Amniotic epithelial cell (primary cell): ENCODE measurements around the gene CMIP.
A peak's percentile ranks its signal among the peaks of the same experiment; 100 is the strongest.

Experiments used
- DNase-seq: peaks from one replicate; pipeline ENCODE4 v3.0.0-alpha.2; 2010; ENCODE audit warnings: low read depth

Gene CMIP

GRCh38 chr16:81447383-81448101 is 2.9 kb downstream of the CMIP start:
- no peak for DNase-seq

DNA sequence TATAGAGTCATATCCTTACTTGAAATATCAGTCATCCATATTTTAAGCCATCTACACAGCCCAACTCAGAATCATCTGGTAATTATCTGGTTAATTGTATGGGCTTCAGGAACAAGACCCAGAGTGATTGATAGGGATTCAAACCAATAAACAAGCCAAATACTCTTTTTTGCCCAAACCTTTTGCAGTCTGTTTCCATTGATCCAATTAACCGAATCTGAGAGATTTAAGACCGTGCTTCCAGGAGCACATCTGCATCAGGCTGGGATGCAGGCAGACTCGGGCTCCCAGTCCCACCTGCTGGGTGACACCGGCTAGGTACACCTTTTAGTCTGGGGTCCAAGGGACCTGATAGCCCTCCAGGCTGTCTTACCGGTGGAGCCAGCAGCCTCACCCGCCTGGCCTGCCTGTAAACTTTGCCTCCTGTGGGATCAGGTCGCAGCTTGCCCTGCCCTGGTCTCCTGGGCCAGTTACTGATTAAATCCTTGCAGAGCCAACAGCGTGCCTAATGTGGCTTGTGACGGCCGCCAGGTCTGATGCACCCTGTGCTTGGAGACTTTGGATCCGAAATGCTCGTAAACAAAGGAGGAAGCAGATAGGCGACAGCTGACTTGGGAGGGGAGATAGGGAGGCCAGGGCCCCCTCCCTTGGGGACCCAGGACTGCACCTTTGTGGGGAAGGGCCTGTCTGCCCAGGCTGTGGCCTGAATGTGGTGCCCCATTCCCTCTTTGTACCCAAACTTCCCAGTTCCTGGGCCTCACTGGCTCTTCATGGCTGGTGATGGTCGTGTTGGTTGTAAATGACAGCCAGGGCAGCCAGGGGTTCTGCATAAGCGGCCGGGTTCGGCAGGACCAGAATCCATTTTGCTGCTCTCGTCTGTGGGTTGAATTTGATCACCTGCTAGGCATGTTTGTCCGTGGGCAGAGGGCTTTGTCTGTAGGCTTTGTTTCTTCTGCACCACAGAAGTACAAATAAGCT is 3.8 kb downstream of the CMIP start:
- no peak for DNase-seq

GRCh38 chr16:81449241-81449640 is 4.6 kb downstream of the CMIP start:
- no peak for DNase-seq

GRCh38 chr16:81449899-81450608 is 5.4 kb downstream of the CMIP start:
- DNase-seq: no peak

GRCh38 chr16:81450783-81451491 is 6.3 kb downstream of the CMIP start:
- no peak for DNase-seq

DNA sequence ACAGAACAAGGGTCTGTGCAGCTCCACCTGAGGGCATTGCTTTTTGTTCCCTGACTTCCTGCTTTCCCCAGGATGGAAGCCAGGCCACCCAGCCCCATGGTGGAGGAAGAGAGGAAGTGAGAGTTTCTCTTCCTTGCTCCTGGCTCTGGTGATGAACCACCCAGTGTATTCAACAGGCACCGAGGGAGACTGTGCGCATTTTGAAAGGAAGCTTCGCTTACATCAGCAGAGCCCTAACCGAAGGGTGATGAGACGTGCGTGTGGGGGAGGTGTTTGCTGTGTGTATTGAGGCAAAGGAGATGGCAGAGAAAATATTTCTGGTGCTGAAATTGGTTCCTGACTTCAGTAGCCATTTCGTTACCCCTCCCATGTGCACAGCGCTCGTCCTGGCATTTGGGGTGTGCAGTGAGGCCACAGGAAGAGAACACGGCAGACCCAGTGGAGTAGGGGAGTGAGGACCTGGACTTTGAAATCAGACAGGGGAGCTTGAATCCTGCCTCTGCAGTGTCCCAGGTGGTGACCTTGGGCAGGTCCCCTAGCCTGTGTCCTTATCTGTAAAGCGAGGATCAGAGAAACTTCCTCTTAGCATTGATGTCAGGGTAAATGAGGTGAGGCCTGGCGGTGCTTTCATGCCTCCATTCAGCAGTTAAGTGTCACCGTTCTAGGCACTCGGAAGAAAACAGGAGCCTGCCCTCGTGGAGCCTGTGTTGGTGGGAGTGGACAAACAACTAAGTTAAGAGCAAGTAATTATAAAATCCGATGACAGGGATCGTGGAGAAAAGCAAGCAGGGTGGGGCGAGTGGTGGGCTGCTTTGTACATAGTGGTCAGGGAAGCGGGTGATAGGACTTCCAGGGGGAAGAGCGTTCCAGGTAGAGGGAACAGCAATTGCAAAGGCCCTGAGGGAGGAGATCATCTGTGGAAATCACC is 7.4 kb downstream of the CMIP start:
- peak; percentile 63 for DNase-seq

GRCh38 chr16:81453091-81453728 is 8.6 kb downstream of the CMIP start:
- no peak for DNase-seq

DNA sequence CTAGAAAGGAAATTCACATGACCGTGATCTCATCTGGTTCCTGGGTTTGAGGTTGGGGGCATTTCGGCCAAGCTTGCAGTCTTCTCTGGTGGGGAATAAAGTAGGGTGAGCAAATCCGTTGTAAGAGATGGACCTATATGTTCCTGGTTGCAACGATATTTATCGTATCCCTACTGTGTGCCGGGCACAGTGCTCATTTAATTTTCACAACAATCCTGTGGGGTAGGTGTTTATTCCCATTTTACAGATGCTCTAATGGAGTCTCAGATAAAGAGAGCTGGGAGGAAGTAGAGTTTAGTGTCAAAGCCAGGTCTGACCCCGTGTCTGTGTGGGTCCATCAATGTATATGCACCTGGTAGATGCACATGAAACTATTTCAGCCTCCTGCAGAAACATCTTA is 9.4 kb downstream of the CMIP start:
- no peak for DNase-seq

DNA sequence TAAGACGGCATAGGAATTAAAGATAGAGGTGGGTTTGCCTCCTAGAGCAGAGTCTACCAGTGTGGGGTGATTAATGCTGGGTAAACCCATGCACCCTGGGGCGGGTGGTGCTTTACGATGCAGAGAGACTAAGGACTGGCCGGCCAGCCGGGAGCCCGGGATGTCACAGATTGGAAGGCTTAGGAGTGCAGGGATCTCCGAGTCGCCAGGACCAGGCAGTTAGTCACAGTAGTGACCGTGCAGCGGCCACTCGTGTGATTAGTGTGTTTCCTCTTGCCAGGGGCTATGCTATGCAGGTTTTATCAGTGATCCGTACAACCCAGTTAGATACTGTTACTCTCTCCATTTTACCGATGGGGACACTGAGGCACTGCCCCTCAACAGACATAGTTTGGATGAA is 10.4 kb downstream of the CMIP start:
- no peak for DNase-seq

DNA sequence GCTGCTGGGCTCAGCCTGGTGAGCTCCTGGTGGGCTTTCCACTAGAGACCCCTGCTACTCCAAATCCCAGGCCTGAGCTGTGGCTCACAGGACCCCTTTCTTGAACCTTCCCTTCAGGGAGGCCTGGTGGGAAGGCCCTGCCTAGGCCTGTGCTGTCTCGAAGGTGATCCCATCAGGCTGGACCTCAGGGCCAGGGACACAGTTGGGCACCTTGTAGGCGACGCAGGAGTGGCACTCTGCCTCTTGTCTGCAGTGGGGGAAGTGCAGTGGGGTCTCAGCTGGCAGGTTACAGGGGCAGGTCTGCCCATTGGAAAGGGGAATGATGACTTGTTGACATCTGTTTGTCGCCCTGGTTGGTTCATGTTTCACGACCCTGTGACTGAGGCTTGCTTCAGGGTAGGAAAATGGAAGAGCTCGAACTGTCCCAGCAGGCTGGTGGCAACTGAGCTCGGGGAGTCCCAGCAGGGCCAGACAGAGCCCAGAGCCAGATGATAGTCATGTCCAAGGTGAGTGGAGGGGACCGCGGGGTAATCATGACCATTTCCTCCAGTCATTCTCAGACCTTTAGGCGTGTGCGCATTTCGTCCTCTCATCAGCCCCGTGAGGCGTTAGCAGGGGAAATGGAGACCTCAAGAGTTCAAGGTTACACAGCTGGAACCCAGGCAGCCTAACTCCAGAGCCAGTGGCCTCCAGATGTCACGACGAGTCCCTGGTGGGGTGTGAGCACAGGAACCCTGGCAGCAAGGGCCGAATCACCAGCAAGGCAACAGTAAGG is 11.3 kb downstream of the CMIP start:
- DNase-seq: no peak

DNA sequence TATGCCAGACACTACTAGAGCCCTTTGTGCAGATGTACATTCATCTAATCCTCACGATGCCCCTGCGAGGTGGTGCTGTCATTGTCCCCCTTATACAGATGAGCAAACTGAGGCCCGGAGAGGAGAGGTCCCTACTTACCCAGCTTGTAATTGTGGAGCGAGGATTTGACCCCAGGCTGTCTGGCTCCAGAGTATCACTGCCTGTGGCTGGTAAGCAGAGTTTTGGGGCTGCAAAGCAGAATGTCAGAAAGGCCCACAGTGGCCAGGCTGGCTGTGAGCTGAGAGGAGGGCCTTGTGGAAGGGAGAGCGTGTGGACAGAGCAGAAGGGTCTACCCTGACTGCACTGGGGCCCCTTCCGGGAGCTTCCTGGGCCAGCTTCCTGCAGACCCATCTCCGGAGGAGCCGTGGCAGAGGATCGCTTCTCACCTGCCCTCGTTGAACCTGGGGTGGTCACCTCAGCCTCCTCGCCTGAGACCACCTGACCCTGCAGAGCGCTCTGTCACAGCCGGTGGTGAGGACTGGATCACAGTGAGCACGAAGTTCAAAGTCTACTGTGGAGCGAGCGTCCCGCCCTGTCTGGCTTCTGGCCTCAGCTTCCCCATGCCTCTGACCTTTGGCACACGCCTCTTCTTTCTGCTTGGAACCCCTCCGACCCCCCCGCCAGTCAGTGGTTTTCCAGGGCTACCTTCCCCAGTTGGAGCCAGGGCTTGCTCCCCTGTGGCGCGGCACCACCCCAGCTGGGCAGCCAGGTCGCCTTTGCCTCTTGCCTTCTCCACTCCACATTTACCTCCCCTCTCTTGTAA is 12.1 kb downstream of the CMIP start:
- no peak for DNase-seq

GRCh38 chr16:81457326-81458133 is 12.9 kb downstream of the CMIP start:
- peak; percentile 67 for DNase-seq

DNA sequence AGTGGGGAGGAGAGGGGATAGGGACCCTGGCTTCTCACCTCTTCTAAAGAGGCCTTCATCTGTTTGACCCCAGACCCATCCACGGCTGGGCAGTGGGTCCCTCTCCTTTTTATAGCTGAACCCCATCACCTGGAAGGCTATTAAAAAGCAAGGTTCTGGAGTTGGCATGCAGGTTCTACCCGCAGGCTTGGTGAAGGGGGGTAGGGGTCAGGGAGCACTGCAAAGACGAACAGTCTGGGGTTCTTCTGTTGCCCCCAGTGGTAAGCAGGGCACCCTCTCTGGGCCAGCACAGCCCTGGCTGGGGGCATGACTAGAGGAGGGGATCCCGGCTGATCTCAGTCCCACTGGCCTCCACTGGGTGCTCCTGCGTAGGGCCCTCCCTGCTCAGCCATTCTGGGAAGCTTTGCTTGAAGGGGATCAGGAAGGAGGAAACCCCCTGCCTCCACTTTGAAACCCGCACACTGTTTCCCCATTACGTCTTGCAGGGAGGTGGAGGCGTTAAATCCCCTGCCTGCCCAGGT is 13.6 kb downstream of the CMIP start:
- DNase-seq: no peak

DNA sequence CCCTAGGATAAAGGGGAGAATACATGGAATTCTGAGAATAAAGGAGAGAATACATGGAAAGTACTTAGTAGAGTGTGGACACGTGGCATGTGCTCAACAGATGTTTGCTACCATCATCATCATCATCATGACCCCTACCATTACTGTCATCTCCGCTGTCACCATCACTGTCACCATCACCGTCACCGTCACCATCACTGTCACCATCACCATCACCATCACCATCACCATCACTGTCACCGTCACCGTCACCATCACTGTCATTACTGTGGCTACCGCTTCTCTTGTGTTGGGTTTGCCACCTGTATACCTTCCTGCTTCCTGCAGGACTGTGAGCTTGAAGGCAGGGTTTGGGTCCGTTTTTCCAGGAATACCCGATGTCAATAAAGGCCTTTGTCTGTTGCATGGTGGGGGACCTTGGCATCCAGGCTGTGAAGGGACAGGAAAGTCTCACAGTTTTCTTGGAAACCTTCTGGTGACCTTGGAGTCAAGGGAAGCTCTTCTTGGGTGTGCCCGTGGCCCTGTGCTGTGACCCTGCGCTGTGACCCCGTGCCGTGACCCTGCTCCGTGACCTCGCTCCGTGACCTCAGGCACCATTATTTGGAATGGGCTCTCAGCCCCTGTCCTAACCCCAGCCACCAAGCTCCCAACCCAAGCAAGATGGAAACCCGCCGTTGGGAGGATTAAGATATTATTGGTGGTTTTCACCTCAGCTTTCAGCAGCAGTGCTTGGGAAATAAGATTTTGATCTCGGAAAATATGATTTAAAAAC is 14.4 kb downstream of the CMIP start:
- no peak for DNase-seq

GRCh38 chr16:81460075-81460474 is 15.5 kb downstream of the CMIP start:
- no peak for DNase-seq

- DNase-seq: no peak
Measured at GRCh38 chr16:81461243-81461642, 16.6 kb downstream of the CMIP start.

DNA sequence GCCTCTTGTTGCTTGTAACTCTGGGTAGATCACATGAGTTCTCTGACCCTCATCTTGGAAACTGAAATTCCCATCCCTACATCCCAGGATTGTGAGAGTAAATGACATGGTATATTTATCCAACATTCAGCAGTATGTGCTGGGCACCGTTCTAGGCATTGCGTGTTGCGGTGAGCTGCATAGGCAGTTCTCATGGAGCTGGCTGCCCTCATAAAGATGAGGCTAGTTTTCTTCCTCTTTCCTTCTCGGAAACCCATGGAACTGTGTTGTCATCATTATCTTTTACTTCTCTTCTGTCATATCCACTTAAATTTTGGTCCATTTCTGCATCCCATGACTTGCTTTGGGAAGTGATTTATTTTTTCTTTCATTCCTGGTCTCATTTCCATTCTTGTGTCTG is 17.2 kb downstream of the CMIP start:
- no peak for DNase-seq
